DOHH2 (cell line): Measurements from ENCODE around the gene SMAD3.

ENCODE experiments used
- CTCF ChIP-seq: fragments of 200-600 bp; sonication (generic); IDR thresholded peaks from one replicate; pipeline ENCODE4 v1.5.1; 2014; ENCODE audit warnings: antibody characterized with exemption, mild to moderate bottlenecking, low read depth, low read length; ENCODE audit not compliant: poor library complexity, severe bottlenecking
- EZH2phosphoT487 ChIP-seq: fragments of 200-600 bp; sonication (generic); IDR thresholded peaks from 2 replicates; pipeline ENCODE4 v1.6.1; 2017; ENCODE audit warnings: borderline replicate concordance, mild to moderate bottlenecking, antibody characterized with exemption, low read length, moderate library complexity, mixed read lengths

- no peak for TF ChIP-seq CTCF
- TF ChIP-seq EZH2phosphoT487: no peak
Observed at GRCh38 chr15:67165254-67166253, 100.2 kb downstream of the SMAD3 start.
